Nucleus accumbens (tissue), 56 donors: ENCODE measurements around the gene CDH13.

Source experiments
- DNase-seq, 56 donors: peaks; one replicate each; lab custom pipeline; 2025; lab: John Stamatoyannopoulos, UW

CDH13 gene

DNA sequence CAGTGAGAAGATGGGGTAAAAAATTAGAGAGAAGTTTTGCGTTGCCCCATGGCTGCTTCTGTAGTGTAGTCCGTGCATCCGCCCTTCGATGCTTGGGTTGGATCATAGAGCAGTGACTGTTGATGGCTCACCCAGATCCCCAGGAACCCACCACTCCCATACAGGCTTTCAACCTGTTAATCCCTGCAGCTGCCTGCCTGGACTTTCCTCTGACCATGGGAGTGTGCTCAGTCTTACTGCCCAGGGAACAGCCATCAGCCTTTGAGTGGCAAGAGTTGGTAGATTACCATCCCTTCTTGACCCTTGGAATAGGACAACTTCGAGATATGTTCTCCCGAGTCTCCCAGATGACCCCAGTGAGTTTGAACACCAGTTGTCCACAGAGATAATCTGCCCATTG is 881.5 kb downstream of the CDH13 start:
- no peak for DNase-seq

DNA sequence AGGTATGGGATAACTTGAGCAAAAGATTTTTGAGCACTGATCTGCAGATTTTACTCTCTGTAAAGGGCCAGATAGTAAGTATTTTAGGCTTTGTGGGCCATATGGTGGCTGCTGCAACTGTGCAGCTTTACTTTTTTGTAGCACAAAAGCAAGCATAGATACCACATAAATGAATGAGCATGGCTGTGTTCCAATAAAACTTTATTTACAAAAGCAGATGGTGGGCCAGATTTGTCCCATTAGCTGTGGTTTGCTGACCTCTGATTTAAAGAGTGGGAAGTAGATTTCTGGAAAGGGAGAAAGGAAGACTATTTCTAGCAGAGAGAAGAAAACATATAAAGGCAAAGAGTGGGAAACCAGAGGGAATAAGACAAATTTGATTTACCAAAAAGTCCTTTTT is 882.5 kb downstream of the CDH13 start:
- no peak for DNase-seq

DNA sequence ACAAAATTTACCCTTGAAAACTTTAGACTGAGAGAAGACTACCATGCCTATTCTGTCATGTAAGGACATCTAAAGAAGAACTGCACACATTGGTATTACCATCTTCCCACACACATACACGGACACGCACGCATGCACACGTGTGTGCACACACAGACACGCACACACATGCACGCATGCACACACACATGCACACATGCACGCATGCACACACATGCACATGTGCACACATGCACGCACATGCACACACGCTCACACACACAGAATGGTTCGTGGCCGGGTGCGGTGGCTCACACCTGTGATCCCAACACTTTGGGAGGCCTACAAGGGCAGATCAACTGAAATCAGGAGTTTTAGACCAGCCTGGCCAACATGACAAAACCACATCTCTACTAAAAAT is 884.1 kb downstream of the CDH13 start:
- DNase-seq, result no peak

DNA sequence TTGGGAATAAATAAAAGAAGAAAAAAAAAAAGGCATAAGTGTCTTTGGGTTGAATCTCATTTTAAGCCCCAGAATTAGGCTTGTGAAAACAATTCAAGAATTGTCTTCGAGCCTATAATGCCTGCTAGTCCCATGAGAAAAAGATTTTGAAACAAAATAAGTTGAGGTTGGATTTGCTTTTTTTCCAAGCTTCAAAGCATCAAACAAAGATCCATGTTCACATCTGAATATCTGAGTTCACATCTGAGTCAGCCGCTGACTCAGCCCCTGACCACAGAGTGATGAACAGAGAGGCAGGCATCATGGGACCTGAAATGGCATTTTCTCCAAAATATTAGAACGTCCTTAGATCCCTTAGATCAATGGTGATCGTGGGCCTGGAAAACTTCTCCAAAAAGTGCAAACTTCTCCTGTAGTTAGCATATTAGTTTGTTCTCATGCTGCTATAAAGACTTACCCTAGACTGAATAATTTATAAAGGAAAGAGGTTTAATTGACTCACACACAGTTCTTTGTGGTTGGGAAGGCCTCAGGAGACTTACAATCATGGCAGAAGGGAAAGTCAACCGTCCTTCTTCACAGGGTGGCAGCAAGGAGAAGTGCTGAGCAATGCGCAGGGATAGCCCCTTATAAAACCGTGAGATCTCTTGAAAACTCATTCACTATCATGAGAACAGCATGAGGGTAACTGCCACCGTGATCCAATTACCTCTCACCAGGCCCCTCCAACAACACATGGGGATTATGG is 886.4 kb downstream of the CDH13 start:
- DNase-seq, result no peak

DNA sequence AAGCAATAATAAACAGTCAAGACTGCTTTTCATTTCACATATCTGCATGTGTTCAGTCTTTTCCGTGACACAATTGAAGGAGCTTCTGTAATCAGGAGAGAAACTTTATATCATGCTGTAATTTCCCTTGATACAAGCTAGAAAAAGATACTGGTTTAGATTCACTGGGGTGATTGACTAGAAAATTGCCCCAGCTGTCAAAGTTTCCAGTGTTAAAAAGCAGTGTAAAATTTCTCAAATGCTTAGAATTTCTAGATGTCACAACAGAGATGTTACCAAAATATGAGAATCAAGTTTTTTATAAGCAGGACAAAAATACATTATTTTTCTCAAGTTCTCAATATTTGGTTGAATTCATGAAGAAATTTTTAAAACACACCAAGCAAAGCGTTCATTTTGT is 888.6 kb downstream of the CDH13 start:
- no peak for DNase-seq

DNA sequence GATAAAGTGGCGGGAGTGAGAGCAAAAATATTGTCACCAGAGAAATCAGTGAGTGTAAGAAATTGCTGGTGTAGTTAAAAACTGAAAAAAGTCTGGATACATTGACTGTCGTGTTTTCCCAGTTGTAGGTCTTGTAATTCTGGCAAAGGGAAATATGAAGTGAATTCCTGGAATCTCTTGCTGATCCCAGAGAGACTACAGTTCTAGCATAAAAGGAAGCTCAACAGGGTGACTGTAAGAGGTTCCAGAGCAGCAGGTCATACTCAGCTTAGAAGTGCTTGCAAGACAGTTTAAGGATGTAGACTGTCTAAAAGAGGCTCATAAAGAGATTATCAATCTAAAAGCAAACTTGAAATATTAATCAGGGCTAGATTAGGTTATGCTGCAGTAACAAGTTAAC is 890.2 kb downstream of the CDH13 start:
- no peak for DNase-seq

DNA sequence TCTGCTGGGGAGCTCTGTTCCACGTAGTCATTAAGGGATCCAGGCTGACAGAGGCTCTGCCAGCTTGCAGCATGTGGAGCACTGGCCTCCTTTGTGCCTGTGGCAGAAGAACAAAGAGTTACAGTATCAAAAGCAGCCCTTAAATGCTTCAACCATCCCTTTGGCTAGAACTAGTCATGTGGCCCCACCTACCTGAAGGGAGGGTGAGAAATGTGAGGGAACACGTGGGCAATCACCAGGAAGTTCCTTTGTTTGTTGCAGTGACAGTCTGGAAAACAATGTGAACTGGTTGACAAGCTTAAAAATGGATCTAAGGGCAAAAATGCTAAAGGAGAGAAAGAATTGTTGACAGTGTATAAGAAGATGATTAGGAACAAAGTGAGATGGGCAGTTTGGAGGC is 890.6 kb downstream of the CDH13 start:
- no peak for DNase-seq

DNA sequence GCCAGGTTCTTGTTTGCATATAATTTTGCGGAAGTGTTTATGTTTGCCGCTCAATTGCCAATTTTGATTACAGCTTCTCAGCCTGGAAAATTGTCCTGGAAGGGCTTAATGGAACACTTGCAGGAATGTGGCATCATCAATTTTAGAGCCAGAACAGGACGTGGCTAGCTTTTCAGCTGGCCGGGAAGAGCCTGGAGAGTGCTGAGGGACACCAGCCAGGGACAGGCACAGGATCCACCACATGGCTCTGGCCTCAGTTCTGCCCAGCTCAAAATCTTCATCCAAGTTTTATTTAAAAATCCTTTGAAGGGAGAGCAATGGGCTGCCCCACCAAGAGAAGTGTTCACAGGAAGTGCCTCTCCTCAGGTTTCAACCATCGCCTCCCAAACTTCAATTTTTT is 893.8 kb downstream of the CDH13 start:
- no peak for DNase-seq

DNA sequence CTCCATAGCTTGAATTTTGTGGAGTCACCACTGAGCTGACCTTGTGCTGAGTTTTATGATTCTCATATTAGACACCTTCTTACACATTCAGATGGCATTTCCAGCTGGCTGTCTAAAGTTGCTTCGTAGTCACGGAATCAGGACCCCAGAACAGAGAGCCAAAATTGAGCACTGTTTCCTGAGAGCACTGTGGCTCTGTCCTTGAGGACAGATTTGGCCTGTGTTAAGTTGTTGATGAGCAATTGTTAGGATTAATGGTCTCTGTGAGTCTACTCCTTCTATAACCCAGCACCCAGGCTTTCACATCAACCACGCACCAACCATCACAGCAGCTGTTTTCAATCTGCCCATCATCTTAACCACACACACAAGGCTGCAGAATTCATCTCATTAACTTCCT is 903.5 kb downstream of the CDH13 start:
- no peak for DNase-seq

DNA sequence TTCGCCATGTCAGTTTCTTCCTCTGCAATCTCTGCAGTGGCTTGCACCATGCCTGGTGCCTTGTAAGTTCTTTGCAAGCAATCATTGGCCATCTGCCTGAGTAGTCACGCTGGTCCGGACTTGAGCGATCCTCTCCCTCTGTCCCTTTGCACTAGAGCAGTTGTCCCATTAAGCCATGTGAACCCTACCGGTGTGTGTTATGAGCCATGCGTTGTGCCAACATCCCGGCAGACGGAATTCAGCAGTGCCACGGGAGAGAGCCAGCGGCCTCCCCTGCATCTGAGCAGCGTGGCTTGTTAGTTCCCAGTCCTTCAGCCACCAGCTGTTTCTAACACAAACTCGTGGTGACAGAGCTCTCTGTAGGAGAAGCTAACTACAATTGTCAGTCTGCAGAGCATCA is 905.9 kb downstream of the CDH13 start:
- DNase-seq, result no peak

DNA sequence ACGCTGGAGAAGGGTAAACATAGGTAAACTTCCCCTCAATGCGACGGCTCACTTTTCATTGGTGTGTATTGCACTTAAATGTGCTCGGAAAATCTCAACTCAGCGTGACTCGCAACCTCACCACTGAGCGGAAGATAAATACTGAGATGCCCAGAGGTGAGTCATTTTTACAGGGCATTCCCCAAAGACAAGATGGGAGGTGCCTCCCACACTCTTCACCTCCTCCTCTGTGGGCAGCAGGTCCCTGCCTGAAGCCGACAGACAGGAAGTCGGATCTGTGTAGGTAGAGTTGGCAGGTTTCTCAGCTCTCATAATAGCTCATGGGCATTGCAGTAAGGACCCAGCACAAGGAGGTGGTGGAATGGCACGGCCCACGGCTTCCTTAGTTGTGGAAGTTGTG is 906.4 kb downstream of the CDH13 start:
- DNase-seq, result no peak

DNA sequence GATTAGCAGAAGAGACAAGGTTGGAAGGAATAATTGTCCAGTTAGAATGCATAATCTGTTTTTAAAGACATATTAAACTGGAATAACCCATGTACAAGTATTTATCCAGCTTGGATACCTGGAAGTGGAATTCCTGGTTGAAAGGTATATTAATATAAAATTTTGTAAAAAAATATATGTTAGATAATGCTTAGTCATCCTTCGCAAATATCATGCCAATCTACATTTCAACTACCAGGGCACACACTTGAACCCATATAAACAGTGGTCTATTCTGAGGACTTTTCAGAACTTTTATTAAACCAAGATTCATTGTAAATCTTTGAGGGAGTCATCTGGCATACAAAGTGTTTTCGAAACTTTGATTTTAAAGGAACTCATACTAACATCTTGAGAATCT is 911.9 kb downstream of the CDH13 start:
- no peak for DNase-seq

DNA sequence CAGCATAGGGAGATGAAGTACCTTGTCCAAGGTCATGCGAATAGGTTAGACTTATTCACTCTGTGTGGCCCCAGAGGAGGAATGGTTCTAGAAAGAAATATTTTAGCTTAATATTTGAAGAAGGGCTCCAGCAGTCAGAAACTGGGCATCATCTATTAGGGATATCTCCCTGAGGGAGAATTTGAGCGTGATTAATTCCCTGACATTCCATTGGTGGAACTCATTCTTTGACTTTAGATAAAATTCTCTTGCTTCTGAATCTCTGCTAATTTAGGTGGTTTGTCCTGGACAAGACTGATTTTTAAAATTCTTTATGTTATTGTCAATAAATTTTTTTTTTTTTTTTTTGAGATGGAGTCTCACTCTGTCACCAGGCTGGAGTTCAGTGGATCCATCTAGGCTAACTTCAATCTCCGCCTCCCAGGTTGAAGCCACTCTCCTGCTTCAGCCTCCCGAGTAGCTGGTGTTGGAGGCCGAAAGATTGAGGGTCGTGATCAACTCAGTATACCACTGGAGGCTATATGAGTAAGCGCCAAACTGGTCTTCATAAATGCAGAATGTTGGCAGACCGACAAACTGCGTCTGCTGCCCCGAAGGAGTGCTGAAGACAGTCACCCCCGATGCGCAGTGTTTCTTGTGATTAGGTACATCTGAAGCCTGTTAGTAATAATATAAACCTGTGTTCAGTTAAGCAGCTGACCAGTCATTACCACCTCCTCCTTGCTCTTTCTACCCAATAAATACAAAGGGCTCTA is 913.1 kb downstream of the CDH13 start:
- DNase-seq, result no peak

DNA sequence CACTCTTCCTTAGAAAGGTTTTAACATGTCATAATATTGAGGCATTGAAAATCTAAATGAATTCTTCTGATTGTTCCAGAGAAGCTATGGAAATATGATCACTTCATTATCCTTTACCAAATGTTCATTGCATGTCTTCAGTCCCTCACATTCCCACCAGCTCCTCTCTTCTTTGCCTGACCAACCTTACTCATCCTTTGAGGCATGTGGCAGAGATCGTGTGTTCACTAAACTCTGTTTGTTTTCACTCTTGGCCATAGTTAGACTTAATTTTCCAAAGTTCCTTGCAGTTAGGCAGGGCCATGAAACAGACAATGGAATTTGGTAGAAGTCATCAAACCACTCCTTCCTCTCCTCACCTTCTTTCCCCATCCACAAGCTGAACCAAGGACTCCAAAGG is 914.5 kb downstream of the CDH13 start:
- no peak for DNase-seq

DNA sequence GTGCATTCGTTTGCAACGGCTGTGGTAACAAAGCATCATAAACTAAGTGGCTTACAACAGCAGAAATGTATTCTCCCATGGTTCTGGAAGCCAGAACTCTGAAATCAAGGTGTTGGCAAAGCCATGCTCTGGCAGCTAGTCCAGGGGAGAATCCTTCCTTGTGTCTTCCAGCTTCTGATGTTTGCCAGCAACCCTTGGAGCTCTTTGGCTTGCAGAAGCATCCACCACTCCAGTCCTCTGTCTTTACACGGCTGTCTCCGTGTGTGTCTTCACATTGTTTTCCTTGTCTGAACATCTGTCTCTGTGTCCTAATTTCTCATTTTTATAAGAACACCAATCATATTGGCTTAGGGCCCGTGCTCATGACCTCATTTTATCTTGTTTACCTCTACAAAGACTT is 915.7 kb downstream of the CDH13 start:
- no peak for DNase-seq

DNA sequence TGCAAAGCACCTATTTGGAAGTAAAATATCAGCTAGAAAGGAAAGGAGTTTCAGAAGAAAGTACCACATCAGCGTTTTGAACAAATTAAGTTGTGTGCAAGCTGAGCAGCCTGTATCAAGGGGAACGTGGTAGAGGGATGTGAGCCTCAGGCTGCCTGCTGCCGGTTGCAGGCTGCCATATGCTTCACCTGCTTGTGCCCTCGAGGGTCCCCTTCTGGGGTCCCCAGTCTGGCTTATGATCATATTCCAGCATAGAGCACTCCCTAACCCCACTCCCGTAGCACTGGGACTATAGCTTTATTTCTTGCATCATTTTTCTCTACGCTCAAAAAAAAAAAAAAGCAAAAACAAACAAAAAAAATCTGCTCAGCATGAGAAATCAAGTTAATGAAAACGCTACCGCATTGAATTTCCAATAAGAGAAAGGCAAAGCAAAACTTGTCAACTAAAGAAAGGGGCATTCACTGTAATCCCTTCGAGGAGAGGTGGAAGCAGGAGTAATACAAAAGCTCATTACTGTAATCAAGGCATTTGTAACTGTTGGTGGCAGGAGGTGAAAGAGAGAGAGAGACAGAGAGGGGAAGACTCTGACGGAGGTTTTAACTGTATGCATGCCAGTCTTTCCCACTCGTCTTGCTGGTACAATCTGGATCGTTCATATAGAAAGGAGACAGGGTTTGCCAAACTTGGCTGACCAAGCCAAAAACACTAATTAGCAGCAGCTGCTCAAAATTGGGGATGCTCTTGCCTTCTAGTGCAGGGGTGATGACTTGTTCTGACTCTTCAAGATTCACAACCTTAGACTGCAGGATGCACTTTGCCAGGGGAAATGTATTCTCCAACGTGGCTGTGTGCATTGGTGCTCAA is 922.8 kb downstream of the CDH13 start:
- no peak for DNase-seq

DNA sequence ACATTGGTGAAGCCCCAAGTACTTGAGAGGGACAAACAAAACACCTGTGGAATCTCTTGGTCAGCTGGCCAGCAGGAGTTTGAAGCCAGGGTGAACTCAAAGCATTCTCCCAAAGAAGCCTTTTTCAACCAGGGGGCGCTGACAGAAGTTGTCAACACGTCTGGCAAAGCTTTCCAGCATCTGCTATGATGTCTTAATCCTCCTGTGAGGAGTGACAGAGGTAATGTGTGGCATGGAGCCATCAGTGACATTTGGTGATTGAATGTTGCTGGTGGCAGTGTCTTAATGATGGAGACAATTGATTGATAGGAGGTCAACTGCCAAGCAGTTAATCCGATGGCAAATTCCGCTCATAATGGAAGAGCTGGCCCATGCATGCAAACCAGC is 923.4 kb downstream of the CDH13 start:
- DNase-seq, result no peak

DNA sequence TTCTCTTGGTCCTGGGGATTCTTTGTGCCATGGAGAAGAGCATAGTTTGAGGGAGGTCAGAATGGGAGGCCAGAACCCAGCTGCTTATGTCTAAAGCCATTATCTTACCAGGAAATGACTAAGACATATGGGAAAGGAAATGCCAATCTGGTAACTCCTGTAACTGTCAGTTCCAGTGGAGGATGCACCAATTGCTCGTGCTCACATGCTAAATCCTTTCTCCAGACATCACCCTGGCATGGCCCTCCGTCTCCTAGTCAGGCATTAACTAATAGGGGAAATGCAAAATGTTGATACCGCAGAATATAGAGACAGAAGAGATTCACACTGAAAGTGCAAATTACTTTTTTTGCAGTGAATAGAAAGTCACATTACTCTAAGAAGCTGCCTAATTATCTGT is 925.5 kb downstream of the CDH13 start:
- DNase-seq, result no peak

DNA sequence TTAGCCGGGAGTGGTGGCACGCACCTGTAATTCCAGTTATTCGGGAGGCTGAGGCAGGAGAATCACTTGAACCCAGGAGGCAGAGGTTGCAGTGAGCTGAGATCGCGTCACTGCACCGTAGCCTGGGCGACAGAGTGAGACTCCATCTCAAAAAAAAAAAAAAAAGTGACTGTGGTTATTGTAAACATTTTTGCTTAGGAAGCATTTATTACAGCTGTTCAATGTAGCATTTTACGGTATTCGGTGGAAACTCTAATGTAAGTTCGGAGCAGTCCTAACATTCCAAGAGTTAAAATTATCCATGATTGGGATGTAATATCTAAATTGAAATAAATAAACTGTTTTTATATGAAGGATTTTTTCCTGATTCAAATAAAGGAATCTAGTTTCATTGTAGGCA is 926.2 kb downstream of the CDH13 start:
- DNase-seq, result no peak

DNA sequence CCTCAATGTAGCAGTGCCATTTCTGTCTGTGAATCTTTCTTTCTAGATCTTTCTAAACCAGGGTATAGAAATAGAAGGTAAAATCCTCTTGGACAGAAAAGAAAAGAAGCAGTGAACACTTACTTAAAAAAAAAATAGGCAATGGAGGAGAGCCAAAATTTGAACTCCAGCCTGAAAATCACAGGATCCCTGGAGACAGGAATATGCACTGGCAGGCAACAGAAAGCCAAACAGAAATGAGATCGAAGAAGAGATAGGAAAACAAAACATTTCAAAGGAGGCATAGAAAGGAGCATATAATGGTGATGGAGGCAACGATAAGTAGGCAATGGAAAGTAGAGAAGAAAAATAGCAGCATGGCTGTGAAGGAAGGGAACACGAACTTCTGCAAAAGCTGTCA is 927.3 kb downstream of the CDH13 start:
- DNase-seq, result no peak

DNA sequence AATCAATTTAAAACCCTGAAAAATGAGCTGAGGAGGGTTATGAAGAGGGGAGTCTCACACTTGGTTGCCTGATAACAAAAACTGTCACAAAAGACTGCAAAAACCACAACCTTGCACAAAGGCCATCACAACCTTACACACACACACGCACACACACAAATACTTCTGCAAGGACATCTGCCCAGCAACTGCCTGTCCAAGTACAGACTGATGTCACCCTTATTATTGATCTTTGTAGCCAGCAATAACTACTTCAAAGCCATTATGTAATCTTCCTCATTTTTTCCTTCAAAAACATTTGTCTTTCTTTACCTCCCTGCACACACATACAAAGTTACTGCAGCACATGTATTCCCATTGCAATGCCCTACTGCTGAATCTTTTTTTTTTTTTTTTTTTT is 927.8 kb downstream of the CDH13 start:
- DNase-seq, result no peak

DNA sequence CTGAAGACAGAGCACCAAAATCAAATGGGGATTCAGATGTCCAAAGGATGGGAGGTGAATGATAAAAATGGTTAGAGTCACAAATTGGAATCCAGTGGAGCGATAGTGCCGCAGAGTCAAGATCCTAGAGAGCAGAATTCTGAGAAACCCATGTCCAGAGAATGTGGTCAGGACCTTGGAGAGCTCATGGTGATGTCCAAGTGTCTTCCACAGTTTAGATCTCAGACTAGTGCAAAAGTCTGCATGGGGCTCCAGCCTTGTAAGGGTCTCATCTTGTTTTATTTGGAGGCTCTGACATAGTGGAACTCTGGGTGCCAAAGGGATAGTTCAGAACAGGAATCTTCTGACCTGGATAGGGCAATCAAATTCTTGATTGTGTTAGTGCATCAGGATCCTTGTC is 935.1 kb downstream of the CDH13 start:
- no peak for DNase-seq
